HuH-7 (cell line): ENCODE results near the gene ERO1B.
"Not testable (repeated sequence)": the region's sequence is repeated elsewhere in the genome, so short reads cannot be mapped to it uniquely, and the experiment has no call there.

Experiments
- DNase-seq: peaks from one replicate; pipeline ENCODE4 v3.0.0; 2011; ENCODE audit warnings: low spot score

Gene ERO1B

GRCh38 chr1:236251587-236251986 lies 30.2 kb downstream of the ERO1B start:
- DNase-seq: no peak

GRCh38 chr1:236247286-236247685 lies 34.5 kb downstream of the ERO1B start:
- no peak for DNase-seq

GRCh38 chr1:236242568-236242967 lies 39.2 kb downstream of the ERO1B start:
- no peak for DNase-seq

- no peak for DNase-seq
Measured at GRCh38 chr1:236240675-236241074, 41.1 kb downstream of the ERO1B start.

- DNase-seq: no peak
Measured at GRCh38 chr1:236239092-236239585, 42.6 kb downstream of the ERO1B start.

- no peak for DNase-seq
Measured at GRCh38 chr1:236235116-236235515, 46.6 kb downstream of the ERO1B start.

GRCh38 chr1:236228411-236228810 lies 53.3 kb downstream of the ERO1B start:
- no peak for DNase-seq

GRCh38 chr1:236222632-236223031 lies 59.1 kb downstream of the ERO1B start:
- no peak for DNase-seq

GRCh38 chr1:236220473-236220872 lies 61.3 kb downstream of the ERO1B start:
- no peak for DNase-seq

GRCh38 chr1:236214761-236215160 lies 67.0 kb downstream of the ERO1B start:
- DNase-seq: no peak

- no peak for DNase-seq
Measured at GRCh38 chr1:236213534-236213933, 68.2 kb downstream of the ERO1B start.

GRCh38 chr1:236211815-236212214 lies 69.9 kb downstream of the ERO1B start:
- DNase-seq: no peak

- no peak for DNase-seq
Measured at GRCh38 chr1:236209713-236210112, 72.0 kb downstream of the ERO1B start.

- no peak for DNase-seq
Measured at GRCh38 chr1:236209185-236209584, 72.6 kb downstream of the ERO1B start.

- DNase-seq: no peak
Measured at GRCh38 chr1:236207569-236207968, 74.2 kb downstream of the ERO1B start.

- no peak for DNase-seq
Measured at GRCh38 chr1:236207121-236207520, 74.6 kb downstream of the ERO1B start.

GRCh38 chr1:236206548-236206947 lies 75.2 kb downstream of the ERO1B start:
- no peak for DNase-seq

- no peak for DNase-seq
Measured at GRCh38 chr1:236204656-236205055, 77.1 kb downstream of the ERO1B start.

GRCh38 chr1:236204039-236204438 lies 77.7 kb downstream of the ERO1B start:
- no peak for DNase-seq

- no peak for DNase-seq
Measured at GRCh38 chr1:236201786-236202185, 80.0 kb downstream of the ERO1B start.

GRCh38 chr1:236200925-236201324 lies 80.8 kb downstream of the ERO1B start:
- DNase-seq: no peak

- no peak for DNase-seq
Measured at GRCh38 chr1:236193184-236193583, 88.6 kb downstream of the ERO1B start.

- not testable (repeated sequence) for DNase-seq
Measured at GRCh38 chr1:236188084-236188483, 93.7 kb downstream of the ERO1B start.

- not testable (repeated sequence) for DNase-seq
Measured at GRCh38 chr1:236186471-236186870, 95.3 kb downstream of the ERO1B start.

GRCh38 chr1:236185687-236186086 lies 96.1 kb downstream of the ERO1B start:
- no peak for DNase-seq
